ENCODE results near the gene SMOC2.
"Not testable (repeated sequence)": the region's sequence is repeated elsewhere in the genome, so short reads cannot be mapped to it uniquely, and the experiment has no call there.

SMOC2 gene

DNA sequence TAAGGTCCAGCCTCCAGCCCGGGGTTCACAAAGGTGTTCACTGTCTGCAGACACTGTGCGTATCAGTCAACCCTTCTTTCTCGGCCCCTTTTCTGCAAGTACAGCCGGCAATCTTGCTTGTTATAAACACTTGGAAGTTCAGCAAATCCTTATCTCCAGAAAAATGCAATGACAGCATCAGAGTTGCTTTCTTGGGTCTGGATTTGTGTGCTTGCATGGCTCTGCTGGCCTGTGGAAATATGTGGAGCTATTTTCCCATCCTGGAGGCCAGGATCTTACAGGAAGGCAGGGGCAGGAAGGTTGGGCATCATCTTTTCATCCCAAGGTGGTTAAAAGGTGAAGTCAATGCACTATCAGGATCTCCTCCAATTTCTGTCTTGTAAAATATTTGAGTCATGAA is 100.3 kb downstream of the SMOC2 start:
- no peak for DNase-seq (ENCODE audit: low spot score)

DNA sequence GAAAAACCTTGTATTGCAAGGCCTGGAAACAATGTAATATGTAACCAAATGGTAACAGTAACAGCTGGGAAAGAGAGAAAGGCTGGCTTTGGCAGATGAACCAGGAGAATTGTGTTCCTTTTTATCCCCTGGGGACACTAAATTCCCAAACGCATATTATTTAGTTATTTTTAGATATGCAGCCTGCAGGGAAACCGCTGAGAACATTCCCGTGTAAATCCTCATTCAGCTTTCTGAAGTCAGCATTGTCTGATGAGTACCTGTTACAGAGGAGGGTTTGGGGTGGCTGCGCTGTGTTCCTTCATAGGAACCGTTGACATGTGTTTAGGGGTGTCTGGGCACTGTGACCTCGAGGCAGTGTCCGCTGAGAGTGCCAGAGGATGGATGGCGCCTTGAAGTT is 101.3 kb downstream of the SMOC2 start:
- DNase-seq (ENCODE audit: low spot score), result no peak

DNA sequence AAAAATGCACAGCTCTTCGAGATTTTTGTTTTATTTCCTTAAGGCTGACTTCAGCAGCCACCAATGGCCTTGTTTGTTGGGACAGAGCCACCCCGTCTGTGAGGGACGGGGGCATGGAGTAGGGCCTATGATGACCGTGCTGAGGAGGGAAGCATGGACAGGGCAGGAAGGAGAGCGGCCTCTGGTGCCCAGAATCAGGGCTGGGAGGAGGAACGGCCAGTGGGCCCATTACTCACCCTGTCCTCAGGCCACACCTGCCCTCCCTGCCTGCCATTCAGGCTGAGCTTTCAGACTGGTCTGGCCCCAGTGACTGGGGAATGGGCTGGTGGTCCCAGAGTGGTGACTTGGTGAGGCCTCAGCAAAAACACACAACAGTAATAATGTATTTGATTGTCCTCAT is 104.4 kb downstream of the SMOC2 start:
- DNase-seq (ENCODE audit: low spot score), result no peak

DNA sequence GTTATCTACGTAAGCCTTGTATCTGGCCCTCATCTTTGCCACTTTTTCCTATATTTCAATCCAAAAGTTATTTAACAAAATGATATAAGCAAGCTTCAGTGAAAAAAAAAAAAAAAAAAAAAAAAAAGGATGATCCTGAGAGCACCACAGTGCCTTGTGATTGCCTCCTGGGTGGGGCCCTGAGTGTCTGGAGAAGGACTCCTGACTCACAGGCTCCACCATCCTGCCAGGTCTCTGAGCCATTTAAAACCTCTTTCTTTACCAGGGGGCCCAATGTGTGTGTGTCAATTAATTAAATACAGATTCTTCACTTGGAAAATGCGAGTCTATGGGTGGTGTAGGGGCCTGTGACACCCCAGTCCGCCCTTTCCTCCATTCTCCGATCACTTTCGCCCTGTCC is 105.2 kb downstream of the SMOC2 start:
- DNase-seq (ENCODE audit: low spot score), result no peak

DNA sequence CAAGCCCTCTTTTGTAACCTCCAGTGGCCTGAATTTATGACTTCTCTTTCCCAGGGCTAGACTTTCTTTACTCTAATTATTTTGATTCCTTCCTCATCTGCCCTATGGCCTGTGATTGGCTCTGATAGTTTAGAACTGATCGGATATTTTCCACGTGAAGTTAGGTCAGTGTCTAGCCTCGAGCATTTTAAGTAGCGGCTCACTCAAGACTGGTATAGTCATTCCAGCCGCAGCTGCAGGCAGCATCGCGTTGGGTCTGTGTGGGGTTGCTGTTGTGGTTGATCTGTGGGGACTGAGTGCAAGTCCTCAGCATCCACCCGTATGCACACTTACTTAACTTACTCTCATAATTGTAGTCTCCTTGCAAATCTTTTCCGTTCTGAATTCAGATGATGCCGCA is 105.7 kb downstream of the SMOC2 start:
- no peak for DNase-seq (ENCODE audit: low spot score)

DNA sequence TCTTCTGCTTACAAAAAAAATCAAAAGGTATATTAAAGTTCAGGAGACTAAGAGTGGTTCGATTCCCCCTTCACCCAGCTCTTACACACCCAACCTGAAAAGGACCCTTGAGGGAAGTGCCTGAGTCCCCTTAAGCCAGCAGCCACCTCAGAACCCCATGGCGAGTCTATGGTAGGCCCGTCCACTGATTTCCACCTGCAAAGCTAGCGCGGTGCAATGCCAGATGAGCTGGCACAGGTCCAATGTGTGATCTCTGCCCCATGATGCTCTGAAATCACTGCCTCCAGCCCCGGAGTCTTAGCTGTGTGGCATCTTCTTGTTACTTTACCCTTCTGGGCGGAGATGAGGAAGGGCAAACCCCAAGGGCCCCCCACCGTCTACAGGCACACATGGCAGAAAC is 109.3 kb downstream of the SMOC2 start:
- no peak for DNase-seq (ENCODE audit: low spot score)

DNA sequence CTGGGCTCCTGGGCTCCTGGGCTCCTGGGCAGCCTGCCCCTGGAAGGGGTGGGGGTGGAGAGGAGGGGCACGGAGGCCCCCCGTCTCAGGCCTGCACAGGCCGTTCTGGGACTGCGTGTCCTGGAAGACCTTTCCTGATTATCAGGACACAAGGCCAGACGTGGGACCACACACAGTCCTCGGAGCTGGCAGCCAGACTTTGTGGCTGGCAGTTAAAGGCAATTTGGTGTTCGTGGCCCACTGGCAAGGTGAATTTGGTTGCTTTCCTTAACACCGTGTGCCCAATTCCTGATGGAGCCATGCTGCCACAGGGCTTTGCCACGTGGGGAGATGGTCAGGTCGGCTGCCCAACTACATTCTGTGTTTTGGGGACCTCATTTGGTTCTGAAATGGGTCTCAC is 113.5 kb downstream of the SMOC2 start:
- no peak for DNase-seq (ENCODE audit: low spot score)

GRCh38 chr6:168554898-168555617 is 114.1 kb downstream of the SMOC2 start:
- no peak for DNase-seq (ENCODE audit: low spot score)

DNA sequence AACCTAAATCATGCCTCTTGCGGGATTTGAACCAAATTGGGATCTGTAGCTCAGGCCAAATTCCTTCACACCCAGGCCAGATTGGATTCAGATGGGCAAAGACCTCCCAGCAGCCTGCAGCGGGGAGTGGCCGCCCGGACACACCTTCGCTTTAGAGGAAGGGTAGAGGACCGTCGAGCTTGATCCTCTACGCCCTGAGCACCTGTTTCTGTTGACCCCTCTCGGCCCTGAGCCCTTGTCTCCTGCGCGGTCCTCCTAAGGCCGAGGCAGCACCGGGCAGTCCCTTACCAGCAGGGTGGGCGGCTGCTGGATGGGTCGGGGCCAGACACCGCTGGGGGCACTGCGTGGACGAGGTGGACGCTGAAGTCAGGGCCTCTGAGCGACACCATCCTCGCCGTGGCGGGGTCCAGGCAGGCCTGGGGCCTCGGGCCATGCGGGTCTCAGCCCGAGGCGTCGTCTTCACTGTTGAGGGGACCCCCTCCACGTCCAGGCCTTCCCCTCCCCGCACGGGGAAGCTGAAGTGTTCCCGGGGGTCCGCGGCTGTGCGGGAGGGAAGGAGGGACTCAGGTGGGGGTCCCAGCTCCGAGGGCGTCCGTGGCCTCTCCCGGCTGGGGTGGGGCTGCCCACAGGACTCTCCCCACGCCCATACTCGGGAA is 114.8 kb downstream of the SMOC2 start:
- no peak for DNase-seq (ENCODE audit: low spot score)

GRCh38 chr6:168557512-168557911 is 116.5 kb downstream of the SMOC2 start:
- DNase-seq (ENCODE audit: low spot score), result peak; percentile 13

- no peak for DNase-seq (ENCODE audit: low spot score)
Observed at GRCh38 chr6:168558686-168559085, 117.7 kb downstream of the SMOC2 start.

DNA sequence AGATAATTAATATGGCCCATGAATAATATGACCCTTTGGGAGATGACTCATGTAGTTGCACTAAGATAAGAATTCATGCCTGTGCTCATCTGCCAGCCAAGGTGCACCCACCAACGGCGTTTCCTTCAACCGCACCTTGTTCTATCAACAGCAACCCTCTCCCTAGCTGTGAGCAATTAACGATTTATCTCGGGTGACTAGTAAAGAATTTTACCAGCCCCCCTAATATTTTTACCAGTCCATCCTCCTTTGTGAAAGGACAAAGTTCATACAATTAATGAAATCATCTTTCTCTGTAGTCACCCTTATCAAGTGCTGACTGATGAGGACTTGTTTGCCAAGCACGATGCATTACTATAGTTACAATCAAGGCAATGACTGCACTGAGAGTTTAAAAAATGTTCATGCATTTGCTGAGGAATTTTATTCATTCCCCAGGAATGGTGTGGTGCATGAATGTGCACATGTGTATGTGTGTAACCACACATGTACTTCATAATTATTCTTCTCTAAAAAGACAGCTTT is 118.7 kb downstream of the SMOC2 start:
- DNase-seq (ENCODE audit: low spot score), result no peak

DNA sequence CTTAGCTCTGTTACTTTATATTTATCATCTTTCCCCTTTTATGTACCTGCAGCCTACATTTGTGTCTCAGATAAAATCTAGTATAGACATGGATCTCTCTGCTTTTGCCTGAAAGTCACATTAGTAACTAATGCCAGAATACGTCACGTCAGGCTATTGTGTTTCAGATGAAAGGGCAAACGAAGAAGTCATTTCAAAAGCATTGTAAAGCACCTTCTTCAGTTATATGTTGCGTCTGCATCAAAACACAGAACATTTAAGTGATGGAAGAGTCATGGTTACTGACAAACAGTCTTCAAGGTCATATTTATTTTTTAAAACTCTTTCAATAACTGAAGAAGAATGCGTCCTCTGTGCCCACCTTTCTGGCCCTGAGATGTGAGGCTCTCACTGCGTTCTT is 119.1 kb downstream of the SMOC2 start:
- DNase-seq (ENCODE audit: low spot score), result no peak

DNA sequence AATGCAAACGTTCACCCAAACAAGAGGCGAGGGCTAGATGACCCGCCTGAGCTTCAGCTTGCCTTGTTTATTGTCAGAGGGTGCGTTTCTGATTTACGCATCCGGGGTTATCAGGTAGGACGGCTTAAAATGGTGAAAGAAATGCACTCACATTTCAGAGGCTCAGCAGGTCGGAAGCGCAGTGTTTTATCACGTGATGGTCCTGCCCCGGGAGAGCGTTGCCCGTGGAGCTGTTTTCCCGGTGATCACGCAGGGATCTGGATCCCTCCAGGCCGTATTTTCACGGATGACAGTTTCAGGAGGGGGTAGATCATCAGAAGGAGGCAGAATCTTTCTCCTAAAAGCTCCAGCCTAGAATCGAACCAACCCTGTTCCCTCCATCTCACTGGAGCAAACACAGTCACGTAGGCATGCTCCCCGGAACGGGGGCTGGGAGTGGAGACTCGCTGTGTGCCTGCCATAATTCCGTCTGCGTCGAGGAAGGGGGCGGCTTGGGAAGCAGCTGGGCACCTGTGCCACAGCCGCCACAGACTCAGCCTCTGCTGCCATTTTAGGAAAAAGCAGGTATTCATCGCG is 121.7 kb downstream of the SMOC2 start:
- DNase-seq (ENCODE audit: low spot score), result no peak

DNA sequence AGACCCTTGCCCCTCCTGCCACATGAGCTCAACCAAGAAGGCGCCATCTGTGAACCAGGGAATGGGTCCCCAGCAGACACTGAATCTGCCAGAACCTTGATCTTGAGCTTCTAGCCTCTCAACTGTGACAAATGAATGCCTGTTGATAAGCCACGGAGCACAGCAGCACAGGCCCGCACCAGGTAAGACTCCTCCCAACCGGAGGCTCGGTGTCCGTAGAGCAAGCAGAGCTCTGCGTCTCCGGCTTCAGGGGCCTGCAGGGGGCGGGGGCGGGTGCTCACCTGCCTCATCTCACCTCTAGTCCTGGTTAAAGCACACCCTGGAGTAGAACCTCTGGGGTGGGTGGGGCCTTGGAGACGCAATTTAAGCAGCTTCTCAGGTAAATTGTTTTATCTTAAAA is 122.7 kb downstream of the SMOC2 start:
- no peak for DNase-seq (ENCODE audit: low spot score)

DNA sequence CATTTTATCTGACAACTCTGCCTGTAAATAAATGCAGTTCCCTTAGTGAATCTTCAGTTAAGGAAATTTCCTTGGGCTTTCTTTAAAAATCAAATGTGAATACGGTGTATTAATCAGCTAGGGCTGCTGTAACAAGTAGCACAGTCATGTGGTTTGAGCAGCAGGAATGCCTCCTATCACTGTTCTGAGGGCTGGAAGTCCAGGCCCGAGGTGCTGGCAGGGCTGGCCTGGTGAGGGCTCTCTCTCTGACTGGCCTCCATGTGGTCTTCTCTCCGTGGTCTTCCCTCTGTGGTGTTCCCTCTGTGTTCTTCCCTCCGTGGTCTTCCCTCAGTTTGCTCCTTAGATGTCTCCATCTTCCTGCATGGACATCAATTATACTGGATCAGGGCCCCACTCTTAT is 124.1 kb downstream of the SMOC2 start:
- DNase-seq (ENCODE audit: low spot score), result no peak

DNA sequence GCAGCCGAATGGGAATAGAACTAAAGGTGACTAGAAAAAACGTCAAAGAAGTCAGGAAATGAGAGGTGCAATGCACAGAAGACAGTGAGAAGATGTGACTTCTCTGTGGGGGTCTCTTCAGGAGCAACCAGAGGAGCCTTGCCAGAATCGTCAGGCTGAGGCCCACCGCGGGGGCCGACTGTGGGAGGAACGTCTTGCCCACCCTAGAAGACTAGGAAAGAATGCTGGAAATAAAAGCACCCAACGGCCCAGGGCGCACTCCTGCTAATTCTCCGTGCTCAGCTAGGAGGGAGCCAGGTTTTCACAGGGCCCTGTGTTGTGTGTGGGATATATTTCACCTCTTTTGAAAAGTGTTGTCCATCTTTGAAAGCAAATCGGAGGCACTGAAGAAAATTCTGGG is 129.2 kb downstream of the SMOC2 start:
- DNase-seq (ENCODE audit: low spot score), result no peak

DNA sequence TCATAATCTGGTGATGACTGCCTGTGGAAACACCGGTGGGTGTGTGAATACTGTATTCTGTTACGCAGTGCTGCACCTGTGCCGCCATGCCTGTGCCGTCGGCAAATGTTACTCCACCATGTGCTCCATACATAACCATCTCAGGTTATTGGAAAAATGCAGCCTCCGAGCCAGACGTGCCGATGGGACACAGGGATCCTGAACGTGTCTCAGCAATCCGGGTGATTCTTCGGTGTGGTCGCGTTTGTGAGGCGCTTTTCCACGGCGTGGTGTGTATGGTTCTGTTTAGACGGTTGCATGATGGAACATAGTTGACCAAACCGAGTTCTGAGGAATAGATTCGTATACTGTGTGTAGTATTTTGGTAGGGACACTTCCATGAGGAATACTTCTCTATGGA is 130.3 kb downstream of the SMOC2 start:
- DNase-seq (ENCODE audit: low spot score), result no peak

- not testable (repeated sequence) for DNase-seq (ENCODE audit: low spot score)
Observed at GRCh38 chr6:168573276-168573835, 132.4 kb downstream of the SMOC2 start.

DNA sequence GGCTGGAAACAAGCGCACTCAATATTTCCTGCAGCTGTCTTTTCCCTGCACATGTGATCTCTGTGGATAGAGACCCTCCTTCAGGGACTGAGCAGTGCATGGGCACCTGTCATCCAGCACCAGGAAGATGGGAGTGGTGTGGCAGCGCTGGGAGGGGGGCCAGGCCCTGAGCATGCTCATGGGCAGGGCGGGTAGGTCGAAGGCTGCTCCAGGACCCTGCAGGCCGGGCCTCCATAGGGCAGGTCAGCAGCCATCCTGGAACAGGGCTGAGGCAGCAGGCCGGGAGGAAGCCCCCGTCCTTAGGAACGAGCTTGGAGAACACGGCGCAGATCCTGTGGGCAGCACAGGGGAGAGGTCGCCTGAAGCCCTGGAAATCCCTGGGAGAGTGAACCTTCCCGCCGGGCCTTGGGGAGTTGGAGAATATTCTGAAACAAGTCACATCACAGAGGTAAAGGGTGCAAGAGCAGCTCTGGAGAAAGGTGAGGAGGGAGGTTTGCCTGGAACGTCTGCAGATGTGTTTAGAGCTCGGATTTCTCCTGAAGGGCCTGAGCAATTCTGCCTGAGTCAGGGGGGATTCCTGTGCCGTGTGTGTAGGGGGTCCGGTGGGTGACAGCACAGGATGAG is 133.2 kb downstream of the SMOC2 start:
- no peak for DNase-seq (ENCODE audit: low spot score)

- DNase-seq (ENCODE audit: low spot score), result no peak
Observed at GRCh38 chr6:168574699-168575195, 133.8 kb downstream of the SMOC2 start.

- DNase-seq (ENCODE audit: low spot score), result no peak
Observed at GRCh38 chr6:168575346-168576098, 134.5 kb downstream of the SMOC2 start.

Measured in RKO (cell line).